SK-N-SH (cell line): ENCODE measurements around the gene DNASE1L3. TPM values are rescaled to one million over a fixed set of nuclear protein-coding genes. Genes with fewer than 3 reads are reported as not detected.

Experiments
- CTCF ChIA-PET: fragments of 300-600, 350-600 bp; formaldehyde crosslinking; extraction: SDS; loops from one replicate; lab custom pipeline; 2021; lab: Yijun Ruan, JAX
- POLR2A ChIA-PET: fragments of 350-600 bp; sonication (Branson Sonifier 250); formaldehyde crosslinking; extraction: SDS; loops from one replicate; lab custom pipeline; 2020; ENCODE audit warnings: antibody characterized with exemption, inconsistent platforms; lab: Yijun Ruan, JAX
- DNase-seq: peaks from one replicate; pipeline ENCODE4 v3.0.0; 2012
- H2AFZ ChIP-seq: fragments of 200-600 bp; sonication (generic); 2 replicates; pipeline ENCODE4 v1.8.1; 2016; ENCODE audit warnings: antibody characterized with exemption, mild to moderate bottlenecking, low read depth
- H3F3A ChIP-seq: fragments of 200-600 bp; sonication (generic); replicated peaks from 2 replicates; pipeline ENCODE3; 2016; ENCODE audit warnings: antibody characterized with exemption, mild to moderate bottlenecking; ENCODE audit not compliant: insufficient read depth
- H3K27ac ChIP-seq, 2 experiments: fragments of 200-500 bp in 1 of 2; fragments of 200-600 bp in 1 of 2; sonication (Bioruptor generic) in 1 of 2; sonication (generic), shearing (Covaris generic) in 1 of 2; 2 replicates each; pipeline versions ENCODE4 v1.5.1 to v1.6.1; 2014 to 2016; ENCODE audit warnings: low read depth in 2 of 2, inconsistent platforms in 1 of 2, low read length in 1 of 2, mild to moderate bottlenecking in 1 of 2, mixed read lengths in 1 of 2
- H3K27me3 ChIP-seq: fragments of 200-600 bp; sonication (generic), shearing (Covaris generic); 2 replicates; pipeline ENCODE4 v1.6.1; 2016; ENCODE audit warnings: mixed run types; ENCODE audit not compliant: insufficient read depth
- H3K36me3 ChIP-seq, 2 experiments: fragments of 200-500 bp in 1 of 2; fragments of 200-600 bp in 1 of 2; sonication (Bioruptor generic) in 1 of 2; sonication (generic) in 1 of 2; replicated peaks in 1 of 2; 2 replicates each; pipeline versions ENCODE3 to v1.5.1; 2014 to 2016; ENCODE audit warnings: low read length in 1 of 2, mild to moderate bottlenecking in 1 of 2; ENCODE audit not compliant: insufficient read depth in 2 of 2, control insufficient read depth in 1 of 2
- H3K4me1 ChIP-seq, 2 experiments: fragments of 200-500 bp in 1 of 2; fragments of 200-600 bp in 1 of 2; sonication (Bioruptor generic) in 1 of 2; sonication (generic), shearing (Covaris generic) in 1 of 2; 2 replicates each; pipeline versions ENCODE4 v1.5.1 to v1.6.1; 2014 to 2016; ENCODE audit warnings: low read depth in 1 of 2, low read length in 1 of 2, mixed run types in 1 of 2; ENCODE audit not compliant: insufficient read depth in 2 of 2, control insufficient read depth in 1 of 2
- H3K4me2 ChIP-seq: fragments of 200-600 bp; sonication (generic), shearing (Covaris generic); 2 replicates; pipeline ENCODE4 v1.6.1; 2017; ENCODE audit warnings: mixed run types
- H3K4me3 ChIP-seq, 2 experiments: fragments of 200-500 bp in 1 of 2; fragments of 200-600 bp in 1 of 2; sonication (Bioruptor generic) in 1 of 2; sonication (generic), shearing (Covaris generic) in 1 of 2; 2 replicates each; pipeline versions ENCODE4 v1.5.1 to v1.8.1; 2014 to 2016; ENCODE audit warnings: low read depth in 2 of 2, inconsistent platforms in 1 of 2, low read length in 1 of 2, mild to moderate bottlenecking in 1 of 2, mixed read lengths in 1 of 2, moderate library complexity in 1 of 2
- H3K79me2 ChIP-seq: fragments of 200-600 bp; sonication (generic); 2 replicates; pipeline ENCODE4 v1.8.1; 2017; ENCODE audit warnings: mild to moderate bottlenecking; ENCODE audit not compliant: insufficient read depth
- H3K9ac ChIP-seq: fragments of 200-600 bp; sonication (generic); 2 replicates; pipeline ENCODE4 v1.6.1; 2017; ENCODE audit warnings: mixed run types
- H3K9me2 ChIP-seq: fragments of 200-600 bp; sonication (generic); 2 replicates; pipeline ENCODE4 v1.6.1; 2017; ENCODE audit warnings: mixed run types
- H3K9me3 ChIP-seq: fragments of 200-600 bp; sonication (generic); 2 replicates; pipeline ENCODE4 v1.6.1; 2017; ENCODE audit warnings: mixed run types, mild to moderate bottlenecking, moderate library complexity
- H4K20me1 ChIP-seq: fragments of 200-600 bp; sonication (generic); 2 replicates; pipeline ENCODE4 v1.6.1; 2017; ENCODE audit warnings: mild to moderate bottlenecking, mixed run types; ENCODE audit not compliant: insufficient read depth
- CHD2 ChIP-seq: fragments of 150-350 bp; IDR thresholded peaks from 2 replicates; pipeline ENCODE4 v1.6.1; 2018; ENCODE audit warnings: low read length; ENCODE audit not compliant: partially characterized antibody
- CTCF ChIP-seq: fragments of 200-600 bp; sonication (generic); IDR thresholded peaks from 2 replicates; pipeline ENCODE4 v1.6.1; 2017; ENCODE audit warnings: antibody characterized with exemption, mild to moderate bottlenecking, moderate library complexity
- ELF1 ChIP-seq: IDR thresholded peaks from 2 replicates; pipeline ENCODE4 v1.4.0; 2012
- EZH2phosphoT487 ChIP-seq: fragments of 200-600 bp; sonication (generic); IDR thresholded peaks from 2 replicates; pipeline ENCODE4 v1.6.1; 2017; ENCODE audit warnings: low read depth, mixed run types, mild to moderate bottlenecking, antibody characterized with exemption, moderate library complexity, borderline replicate concordance
- FOSL2 ChIP-seq: IDR thresholded peaks from 2 replicates; pipeline ENCODE4 v1.4.0; 2012; ENCODE audit warnings: low read depth, mild to moderate bottlenecking, moderate library complexity, borderline replicate concordance
- FOXM1 ChIP-seq: IDR thresholded peaks from 2 replicates; pipeline ENCODE4 v1.4.0; 2012; ENCODE audit warnings: low read depth, mild to moderate bottlenecking
- IRF3 ChIP-seq: fragments of 150-350 bp; IDR thresholded peaks from 2 replicates; pipeline ENCODE4 v1.6.1; 2016; ENCODE audit warnings: mild to moderate bottlenecking, low read depth, low read length
- MEF2A ChIP-seq: IDR thresholded peaks from 2 replicates; pipeline ENCODE4 v1.4.0; 2012; ENCODE audit warnings: low read depth, borderline replicate concordance
- MXI1 ChIP-seq: IDR thresholded peaks from 2 replicates; pipeline ENCODE4 v1.6.1; 2012; ENCODE audit warnings: mild to moderate bottlenecking, low read depth, low read length, improper control_type of control experiment
- NFIC ChIP-seq: IDR thresholded peaks from 2 replicates; pipeline ENCODE4 v1.4.0; 2012; ENCODE audit warnings: borderline replicate concordance
- NRF1 ChIP-seq: IDR thresholded peaks from 2 replicates; pipeline ENCODE4 v1.6.1; 2012; ENCODE audit warnings: low read depth, mild to moderate bottlenecking, low read length
- POLR2AphosphoS5 ChIP-seq: IDR thresholded peaks from 2 replicates; pipeline ENCODE4 v1.6.1; 2012; ENCODE audit warnings: low read depth, low read length
- RAD21 ChIP-seq: IDR thresholded peaks from 2 replicates; pipeline ENCODE4 v1.6.1; 2012; ENCODE audit warnings: mild to moderate bottlenecking, low read length
- REST ChIP-seq: IDR thresholded peaks from 2 replicates; pipeline ENCODE4 v1.6.1; 2012; ENCODE audit warnings: mild to moderate bottlenecking, low read depth, low read length, moderate library complexity
- RFX5 ChIP-seq: IDR thresholded peaks from 2 replicates; pipeline ENCODE4 v1.6.1; 2012; ENCODE audit warnings: mild to moderate bottlenecking, improper control_type of control experiment, low read length
- RXRA ChIP-seq: IDR thresholded peaks from 2 replicates; pipeline ENCODE4 v1.4.0; 2012; ENCODE audit warnings: low read depth, mild to moderate bottlenecking, borderline replicate concordance
- SMC3 ChIP-seq: IDR thresholded peaks from 2 replicates; pipeline ENCODE4 v1.6.1; 2012; ENCODE audit warnings: low read depth, low read length, improper control_type of control experiment
- USF1 ChIP-seq: IDR thresholded peaks from 2 replicates; pipeline ENCODE4 v1.4.0; 2012; ENCODE audit warnings: low read depth, borderline replicate concordance
- USF2 ChIP-seq: fragments of 150-350 bp; IDR thresholded peaks from 2 replicates; pipeline ENCODE4 v1.6.1; 2017; ENCODE audit warnings: antibody characterized with exemption, low read length, low read depth, borderline replicate concordance
- WGBS: methylation state at CpG from one replicate; pipeline ENCODE4 v1.1.6; 2017; ENCODE audit warnings: low lambda C conversion rate; 5-methylcytosine and 5-hydroxymethylcytosine counted together
- polyA plus RNA-seq, 3 experiments: library from polyadenylated mRNA; depleted of rRNA; stranded (reverse); fragments of >200 nt; gene quantifications; 2 replicates each; pipeline ENCODE4 v1.2.3, GENCODE V29; 2012

Gene DNASE1L3
- polyA plus RNA-seq, 1 of the 3 experiments (the other 2 are of a cell fraction) = not detected

GRCh38 chr3:58173029-58173668 is 37.6 kb downstream of the DNASE1L3 start:
- Histone ChIP-seq H3F3A (peaks cover 9% of the 10 kb centered on the region), H3K4me3 (no peak overlapping the region), H3K9me2 (no peaks in the 10 kb centered on the region), H2AFZ (no peak overlapping the region), H3K79me2 (no peaks in the 10 kb centered on the region), H3K36me3 (peaks cover 24 to 43% of the 10 kb centered on the region in 2 experiments), H3K4me1 (peaks cover 0 to 3% of the 10 kb centered on the region in 2 experiments; a peak in 1 of 4 replicates), H4K20me1 (no peaks in the 10 kb centered on the region), H3K27ac (no peak overlapping the region), H3K27me3 (no peaks in the 10 kb centered on the region), H3K4me2 (no peak overlapping the region), H3K9ac (no peak overlapping the region), H3K9me3 (no peaks in the 10 kb centered on the region)
- no peak for TF ChIP-seq SMC3
- no peak for TF ChIP-seq CHD2
- no peak for TF ChIP-seq USF1
- no peak for TF ChIP-seq NRF1
- no peak for TF ChIP-seq IRF3
- TF ChIP-seq NFIC = no peak
- no peak for TF ChIP-seq POLR2AphosphoS5
- no peak for TF ChIP-seq RAD21
- no peak for TF ChIP-seq USF2
- no peak for TF ChIP-seq FOSL2
- TF ChIP-seq CTCF = no peak
- TF ChIP-seq MXI1 = no peak
- TF ChIP-seq ELF1 = no peak
- no peak for TF ChIP-seq EZH2phosphoT487
- TF ChIP-seq REST = no peak
- TF ChIP-seq RFX5 = no peak
- no peak for TF ChIP-seq FOXM1
- TF ChIP-seq MEF2A = no peak
- TF ChIP-seq RXRA = no peak
- ChIA-PET POLR2A (no interaction called here), CTCF (interaction anchor here (0.6 to 3.4 kb wide), 18 partner anchors 8 to 170 kb away, joined by 3 to 37 read pairs (median 3); partner anchors contain the start of gene FLNB)
- 87% methylated on average over 7 of the region's 14 CpGs for WGBS
- no peak for DNase-seq
